Fibroblast of the conjunctiva (primary cell): ENCODE measurements around the gene SLC25A30.

ENCODE experiments used
- DNase-seq: peaks from one replicate; pipeline ENCODE4 v3.0.0-alpha.2; 2010; ENCODE audit warnings: low read depth

SLC25A30 gene

GRCh38 chr13:45417790-45418534, at the start of gene SLC25A30:
SLC25A30 (minus strand) TSS chr13:45418373; CDS start chr13:45411425, 6,948 bp downstream.
- peak; percentile 70 for DNase-seq

- no peak for DNase-seq
Observed at GRCh38 chr13:45466359-45466758, 48.2 kb upstream of the SLC25A30 start.

GRCh38 chr13:45464687-45465453, 46.7 kb upstream of the SLC25A30 start, which contains the start of gene COG3:
COG3 (plus strand) TSS chr13:45464939; CDS start chr13:45465037, 98 bp downstream.
- DNase-seq = peak; percentile 95

GRCh38 chr13:45464141-45464686, 46.0 kb upstream of the SLC25A30 start:
- no peak for DNase-seq

- DNase-seq = peak; percentile 6
Observed at GRCh38 chr13:45456196-45456972, 38.2 kb upstream of the SLC25A30 start.

- DNase-seq = no peak
Observed at GRCh38 chr13:45454204-45454603, 36.0 kb upstream of the SLC25A30 start.

GRCh38 chr13:45451282-45451681, 33.1 kb upstream of the SLC25A30 start:
- DNase-seq = no peak

GRCh38 chr13:45448965-45449559, 30.9 kb upstream of the SLC25A30 start:
- DNase-seq = no peak

GRCh38 chr13:45447050-45447661, 29.0 kb upstream of the SLC25A30 start:
- DNase-seq = no peak

GRCh38 chr13:45446181-45446580, 28.0 kb upstream of the SLC25A30 start:
- DNase-seq = no peak

GRCh38 chr13:45445053-45445452, 26.9 kb upstream of the SLC25A30 start:
- no peak for DNase-seq

GRCh38 chr13:45441633-45442032, 23.5 kb upstream of the SLC25A30 start:
- DNase-seq = no peak

- no peak for DNase-seq
Observed at GRCh38 chr13:45439781-45440462, 21.7 kb upstream of the SLC25A30 start.

GRCh38 chr13:45439008-45439407, 20.8 kb upstream of the SLC25A30 start:
- DNase-seq = no peak

GRCh38 chr13:45437947-45438346, 19.8 kb upstream of the SLC25A30 start:
- no peak for DNase-seq

- DNase-seq = no peak
Observed at GRCh38 chr13:45436953-45437352, 18.8 kb upstream of the SLC25A30 start.

- no peak for DNase-seq
Observed at GRCh38 chr13:45436332-45436731, 18.2 kb upstream of the SLC25A30 start.

GRCh38 chr13:45434556-45435371, 16.6 kb upstream of the SLC25A30 start:
- no peak for DNase-seq

- DNase-seq = no peak
Observed at GRCh38 chr13:45433381-45433790, 15.2 kb upstream of the SLC25A30 start.
